A549 (cell line): Measurements from ENCODE around the gene EPB41L4B. TPM values are rescaled to one million over a fixed set of nuclear protein-coding genes. Genes with fewer than 3 reads are reported as not detected.

Source experiments
- ATAC-seq, 2 experiments: fragments of 200-7000 bp in 1 of 2; fragments of >200 bp in 1 of 2; cut with Nextera tagmentation in 1 of 2; cut with Tn5 transposase in 1 of 2; 3 replicates each; pipeline versions ENCODE4 v1.8.0 to v1.9.1; 2018 to 2020; ENCODE audit warnings: mild to moderate bottlenecking in 1 of 2, moderate library complexity in 1 of 2
- CTCF ChIA-PET: fragments of 300-600 bp; sonication (Branson Sonifier 250); formaldehyde crosslinking; extraction: SDS; loops from one replicate; lab custom pipeline; 2021; ENCODE audit warnings: antibody characterized with exemption, inconsistent platforms; lab: Yijun Ruan, JAX
- POLR2A ChIA-PET: fragments of 350-600 bp; formaldehyde crosslinking; extraction: SDS; loops from one replicate; lab custom pipeline; 2021; ENCODE audit warnings: antibody characterized with exemption, inconsistent platforms; lab: Yijun Ruan, JAX
- DNase-seq, 2 experiments: peaks; one replicate each; pipeline versions ENCODE4 v3.0.0 to v3.0.0-alpha.2; 2011 to 2016; ENCODE audit warnings: low read depth in 1 of 2, low spot score in 1 of 2
- FAIRE-seq: peaks from 2 replicates; lab custom pipeline; 2011; peaks lifted over from hg19 to GRCh38; lab: Jason Lieb, UNC
- H3K27ac ChIP-seq, 2 experiments: fragments of >200 bp; sonication (Bioruptor Twin); formaldehyde crosslinking; 3 replicates each; pipeline ENCODE4 v1.5.1; 2016 to 2017
- H3K4me1 ChIP-seq: fragments of >200 bp; sonication (Bioruptor Twin); formaldehyde crosslinking; 3 replicates; pipeline ENCODE4 v1.6.1; 2016
- H3K4me2 ChIP-seq: fragments of >200 bp; sonication (Bioruptor Twin); formaldehyde crosslinking; 3 replicates; pipeline ENCODE4 v1.6.1; 2016
- H3K4me3 ChIP-seq: fragments of >200 bp; sonication (Bioruptor Twin); formaldehyde crosslinking; 3 replicates; pipeline ENCODE4 v1.5.1; 2016
- H3K9me3 ChIP-seq: fragments of >200 bp; sonication (Bioruptor Twin); formaldehyde crosslinking; 3 replicates; pipeline ENCODE4 v1.6.1; 2016
- BHLHE40 ChIP-seq: IDR thresholded peaks from 2 replicates; pipeline ENCODE4 v1.6.1; 2012; ENCODE audit warnings: low read depth, low read length, inconsistent platforms
- CBX2 ChIP-seq: fragments of 200-600 bp; sonication (generic); IDR thresholded peaks from 2 replicates; pipeline ENCODE4 v1.6.1; 2016; ENCODE audit warnings: low read depth, mild to moderate bottlenecking, borderline replicate concordance
- CBX8 ChIP-seq: fragments of 200-600 bp; sonication (generic); IDR thresholded peaks from 2 replicates; pipeline ENCODE4 v1.6.1; 2016
- CEBPB ChIP-seq, 2 experiments: fragments of >200 bp in 1 of 2; sonication (Bioruptor Twin) in 1 of 2; formaldehyde crosslinking in 1 of 2; IDR thresholded peaks; 2 replicates each; pipeline ENCODE4 v1.6.1; 2012 to 2016
- EP300 ChIP-seq, 2 experiments: fragments of >200 bp; sonication (Bioruptor Twin); formaldehyde crosslinking; IDR thresholded peaks; 2 replicates in 1 of 2; 3 replicates in 1 of 2; pipeline ENCODE4 v1.6.1; 2016 to 2017
- FOSB ChIP-seq: fragments of 250-450 bp; sonication (Bioruptor Pico); IDR thresholded peaks from 2 replicates; pipeline ENCODE4 v1.5.0; 2020; ENCODE audit warnings: mild to moderate bottlenecking, moderate library complexity
- FOXS1 ChIP-seq: fragments of 250-450 bp; sonication (Bioruptor Pico); IDR thresholded peaks from 2 replicates; pipeline ENCODE4 v1.5.0; 2020; ENCODE audit warnings: mild to moderate bottlenecking, moderate library complexity
- HDAC2 ChIP-seq: fragments of 200-600 bp; sonication (generic); IDR thresholded peaks from 2 replicates; pipeline ENCODE4 v1.6.1; 2016
- HOXA7 ChIP-seq: fragments of 250-450 bp; sonication (Bioruptor Pico); IDR thresholded peaks from 2 replicates; pipeline ENCODE4 v1.5.0; 2020; ENCODE audit warnings: mild to moderate bottlenecking, moderate library complexity
- JUN ChIP-seq, 2 experiments: fragments of >200 bp; sonication (Bioruptor Twin); formaldehyde crosslinking; IDR thresholded peaks; 2 replicates in 1 of 2; 3 replicates in 1 of 2; pipeline ENCODE4 v1.6.1; 2016 to 2017
- KDM1A ChIP-seq: fragments of 200-600 bp; sonication (generic); IDR thresholded peaks from 2 replicates; pipeline ENCODE4 v1.6.1; 2016; ENCODE audit warnings: low read depth, mild to moderate bottlenecking
- MAZ ChIP-seq: fragments of 150-350 bp; IDR thresholded peaks from 2 replicates; pipeline ENCODE4 v1.6.1; 2014; ENCODE audit warnings: antibody characterized with exemption, low read depth, low read length, borderline replicate concordance
- MYC ChIP-seq: IDR thresholded peaks from 2 replicates; pipeline ENCODE4 v1.6.1; 2012; ENCODE audit warnings: mild to moderate bottlenecking, inconsistent platforms, low read length, improper control_type of control experiment, borderline replicate concordance
- NFE2L2 ChIP-seq: fragments of 150-350 bp; conservative IDR thresholded peaks from 2 replicates; pipeline ENCODE4 v1.6.1; 2014; ENCODE audit warnings: low read length
- POLR2A ChIP-seq: IDR thresholded peaks from 2 replicates; pipeline ENCODE4 v1.6.1; 2012; ENCODE audit warnings: mild to moderate bottlenecking, low read length
- RAD21 ChIP-seq, 2 experiments: fragments of >200 bp in 1 of 2; sonication (Bioruptor Twin) in 1 of 2; formaldehyde crosslinking in 1 of 2; IDR thresholded peaks in 1 of 2; conservative IDR thresholded peaks in 1 of 2; 2 replicates in 1 of 2; 3 replicates in 1 of 2; pipeline ENCODE4 v1.6.1; 2012 to 2018; ENCODE audit warnings: inconsistent platforms in 1 of 2
- SMC3 ChIP-seq: fragments of >200 bp; sonication (Bioruptor Twin); formaldehyde crosslinking; IDR thresholded peaks from 3 replicates; pipeline ENCODE4 v1.6.1; 2018; ENCODE audit warnings: inconsistent platforms
- ZNF302 ChIP-seq: fragments of 250-450 bp; sonication (Bioruptor Pico); IDR thresholded peaks from 2 replicates; pipeline ENCODE4 v1.9.0; 2021; ENCODE audit warnings: inconsistent platforms, mild to moderate bottlenecking, moderate library complexity
- ZSCAN20 ChIP-seq: fragments of 250-450 bp; sonication (Bioruptor Pico); IDR thresholded peaks from 2 replicates; pipeline ENCODE4 v1.8.0; 2022; ENCODE audit warnings: mild to moderate bottlenecking, moderate library complexity
- WGBS: methylation state at CpG from one replicate; pipeline ENCODE4 v1.1.6; 2017; ENCODE audit errors: missing lambda C conversion rate; 5-methylcytosine and 5-hydroxymethylcytosine counted together
- polyA plus RNA-seq, 4 experiments: library from polyadenylated mRNA; depleted of rRNA in 3 of 4; stranded (reverse); fragments of >200 nt; fragmentation: RNase III in 1 of 4; extraction: RNeasy Plus Mini Kit Qiagen cat#74134 plus additional on column Dnase treatment in 1 of 4; gene quantifications; 2 replicates in 3 of 4; 3 replicates in 1 of 4; pipeline ENCODE4 v1.2.3, GENCODE V29; 2011 to 2017
- TF ChIP-seq, protein P1 (sequence below): fragments of 250-450 bp; sonication (Bioruptor Pico); IDR thresholded peaks from 2 replicates; pipeline ENCODE4 v1.5.0; 2021; ENCODE audit warnings: mild to moderate bottlenecking, moderate library complexity, borderline replicate concordance
- TF ChIP-seq, protein P2 (sequence below): fragments of 450-650 bp; IDR thresholded peaks from 2 replicates; pipeline ENCODE4 v1.6.1; 2014; ENCODE audit warnings: antibody characterized with exemption
- TF ChIP-seq, protein P3 (sequence below): IDR thresholded peaks from 2 replicates; pipeline ENCODE4 v1.6.1; 2012; ENCODE audit warnings: low read depth, borderline replicate concordance
- TF ChIP-seq, protein P4 (sequence below): fragments of >200 bp; sonication (Bioruptor Twin); formaldehyde crosslinking; IDR thresholded peaks from 3 replicates; pipeline ENCODE4 v1.5.1; 2016
- TF ChIP-seq, protein P5 (sequence below): fragments of >200 bp; sonication (Bioruptor Twin); formaldehyde crosslinking; IDR thresholded peaks from 2 replicates; pipeline ENCODE4 v1.6.1; 2016

EPB41L4B gene
- polyA plus RNA-seq, 2 of the 4 experiments (the other 2 are of a cell fraction): 7.9 to 22.0 TPM

DNA sequence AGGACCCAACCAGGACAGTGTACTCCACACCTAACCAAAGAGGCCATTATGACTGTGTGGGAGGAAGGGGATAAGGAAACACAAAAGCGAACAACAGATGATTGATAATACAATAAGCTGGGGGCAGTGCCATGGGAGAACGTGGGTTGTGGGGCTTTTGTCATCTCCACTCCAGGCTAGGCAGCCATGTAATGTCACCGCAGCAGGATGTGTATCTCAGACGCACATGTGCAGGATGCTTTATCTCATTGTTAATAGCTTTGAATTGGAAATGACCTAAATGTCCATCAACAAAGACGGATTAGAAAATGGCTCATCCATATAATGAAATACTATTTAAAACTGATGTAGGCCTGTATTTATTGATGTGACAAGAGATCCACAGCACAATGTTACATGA, 51.0 kb downstream of the EPB41L4B start:
- ChIA-PET POLR2A (no interaction called here), CTCF (interaction anchor here (0.8 to 1.5 kb wide), 2 partner anchors 16 to 25 kb away, joined by 3 to 7 read pairs; no protein-coding TSS in a partner anchor)
- FAIRE-seq (no peak), DNase-seq (no peak), ATAC-seq (no peak)
- peaks cover 9% of the 10 kb centered on the region; the same call in 2 of the 3 replicates for H3K9me3 ChIP-seq
- TF ChIP-seq HDAC2: no peak
- TF ChIP-seq HOXA7: no peak
- TF ChIP-seq POLR2A: no peak
- no peak for TF ChIP-seq EP300 (IDR thresholded peaks at IDR 0.05)
- TF ChIP-seq CBX8: no peak
- TF ChIP-seq ZNF302 (CRISPR knock-in tag): no peak
- TF ChIP-seq, protein P1, sequence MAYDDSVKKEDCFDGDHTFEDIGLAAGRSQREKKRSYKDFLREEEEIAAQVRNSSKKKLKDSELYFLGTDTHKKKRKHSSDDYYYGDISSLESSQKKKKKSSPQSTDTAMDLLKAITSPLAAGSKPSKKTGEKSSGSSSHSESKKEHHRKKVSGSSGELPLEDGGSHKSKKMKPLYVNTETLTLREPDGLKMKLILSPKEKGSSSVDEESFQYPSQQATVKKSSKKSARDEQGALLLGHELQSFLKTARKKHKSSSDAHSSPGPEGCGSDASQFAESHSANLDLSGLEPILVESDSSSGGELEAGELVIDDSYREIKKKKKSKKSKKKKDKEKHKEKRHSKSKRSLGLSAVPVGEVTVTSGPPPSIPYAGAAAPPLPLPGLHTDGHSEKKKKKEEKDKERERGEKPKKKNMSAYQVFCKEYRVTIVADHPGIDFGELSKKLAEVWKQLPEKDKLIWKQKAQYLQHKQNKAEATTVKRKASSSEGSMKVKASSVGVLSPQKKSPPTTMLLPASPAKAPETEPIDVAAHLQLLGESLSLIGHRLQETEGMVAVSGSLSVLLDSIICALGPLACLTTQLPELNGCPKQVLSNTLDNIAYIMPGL: no peak
- TF ChIP-seq, protein P2, sequence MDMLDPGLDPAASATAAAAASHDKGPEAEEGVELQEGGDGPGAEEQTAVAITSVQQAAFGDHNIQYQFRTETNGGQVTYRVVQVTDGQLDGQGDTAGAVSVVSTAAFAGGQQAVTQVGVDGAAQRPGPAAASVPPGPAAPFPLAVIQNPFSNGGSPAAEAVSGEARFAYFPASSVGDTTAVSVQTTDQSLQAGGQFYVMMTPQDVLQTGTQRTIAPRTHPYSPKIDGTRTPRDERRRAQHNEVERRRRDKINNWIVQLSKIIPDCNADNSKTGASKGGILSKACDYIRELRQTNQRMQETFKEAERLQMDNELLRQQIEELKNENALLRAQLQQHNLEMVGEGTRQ: no peak
- TF ChIP-seq SMC3: no peak
- TF ChIP-seq KDM1A: no peak
- no peak for TF ChIP-seq FOSB (CRISPR knock-in tag)
- no peak for TF ChIP-seq BHLHE40
- TF ChIP-seq, protein P3, sequence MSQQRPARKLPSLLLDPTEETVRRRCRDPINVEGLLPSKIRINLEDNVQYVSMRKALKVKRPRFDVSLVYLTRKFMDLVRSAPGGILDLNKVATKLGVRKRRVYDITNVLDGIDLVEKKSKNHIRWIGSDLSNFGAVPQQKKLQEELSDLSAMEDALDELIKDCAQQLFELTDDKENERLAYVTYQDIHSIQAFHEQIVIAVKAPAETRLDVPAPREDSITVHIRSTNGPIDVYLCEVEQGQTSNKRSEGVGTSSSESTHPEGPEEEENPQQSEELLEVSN: no peak
- TF ChIP-seq CEBPB (IDR thresholded peaks at IDR 0.05): no peak
- no peak for TF ChIP-seq MAZ
- no peak for TF ChIP-seq JUN (IDR thresholded peaks at IDR 0.05)
- no peak for TF ChIP-seq CBX2
- H3K27ac ChIP-seq: no peak overlapping the region
- no peaks in the 10 kb centered on the region for H3K4me1 ChIP-seq
- WGBS: 81% methylated on average over 5 of the region's 5 CpGs
- no peak overlapping the region for H3K4me3 ChIP-seq
- no peak overlapping the region for H3K4me2 ChIP-seq

DNA sequence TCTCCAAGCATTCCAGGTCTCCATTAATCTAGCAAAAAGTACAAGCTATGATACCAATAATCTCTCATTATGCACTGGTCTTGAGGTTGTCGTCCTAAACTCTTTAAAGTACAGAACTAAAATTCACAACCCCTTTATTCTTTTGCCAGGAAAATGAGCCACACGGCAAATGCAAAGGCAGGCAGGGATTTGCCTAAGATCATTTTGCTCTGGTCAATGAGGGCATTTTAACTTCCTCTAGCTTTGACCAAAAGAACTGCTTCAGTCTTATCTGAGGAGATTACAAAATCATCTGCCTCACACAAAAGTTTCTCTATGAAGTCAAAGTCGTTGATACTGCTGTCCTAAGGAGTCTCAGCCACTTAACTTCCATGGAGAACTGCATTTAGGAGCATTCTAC, 51.8 kb downstream of the EPB41L4B start:
- ChIA-PET POLR2A (no interaction called here), CTCF (interaction anchor here (1.5 kb wide), 1 partner anchor 24 kb away, joined by 7 read pairs; no protein-coding TSS in a partner anchor)
- Histone ChIP-seq H3K27ac (no peak overlapping the region), H3K9me3 (peaks cover 9% of the 10 kb centered on the region; the same call in 2 of the 3 replicates), H3K4me3 (no peak overlapping the region), H3K4me1 (no peaks in the 10 kb centered on the region), H3K4me2 (no peak overlapping the region)
- ATAC-seq (no peak), DNase-seq (no peak), FAIRE-seq (no peak)
- 68% methylated on average over 3 of the region's 3 CpGs for WGBS
- no peak for TF ChIP-seq ZSCAN20 (CRISPR knock-in tag)
- TF ChIP-seq FOXS1: no peak
- no peak for TF ChIP-seq RAD21 (conservative IDR thresholded peaks at IDR 0.05 in 1 of 2, IDR thresholded peaks at IDR 0.05 in 1 of 2)
- TF ChIP-seq CBX8: no peak
- TF ChIP-seq, protein P4, sequence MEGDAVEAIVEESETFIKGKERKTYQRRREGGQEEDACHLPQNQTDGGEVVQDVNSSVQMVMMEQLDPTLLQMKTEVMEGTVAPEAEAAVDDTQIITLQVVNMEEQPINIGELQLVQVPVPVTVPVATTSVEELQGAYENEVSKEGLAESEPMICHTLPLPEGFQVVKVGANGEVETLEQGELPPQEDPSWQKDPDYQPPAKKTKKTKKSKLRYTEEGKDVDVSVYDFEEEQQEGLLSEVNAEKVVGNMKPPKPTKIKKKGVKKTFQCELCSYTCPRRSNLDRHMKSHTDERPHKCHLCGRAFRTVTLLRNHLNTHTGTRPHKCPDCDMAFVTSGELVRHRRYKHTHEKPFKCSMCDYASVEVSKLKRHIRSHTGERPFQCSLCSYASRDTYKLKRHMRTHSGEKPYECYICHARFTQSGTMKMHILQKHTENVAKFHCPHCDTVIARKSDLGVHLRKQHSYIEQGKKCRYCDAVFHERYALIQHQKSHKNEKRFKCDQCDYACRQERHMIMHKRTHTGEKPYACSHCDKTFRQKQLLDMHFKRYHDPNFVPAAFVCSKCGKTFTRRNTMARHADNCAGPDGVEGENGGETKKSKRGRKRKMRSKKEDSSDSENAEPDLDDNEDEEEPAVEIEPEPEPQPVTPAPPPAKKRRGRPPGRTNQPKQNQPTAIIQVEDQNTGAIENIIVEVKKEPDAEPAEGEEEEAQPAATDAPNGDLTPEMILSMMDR: no peak
- TF ChIP-seq BHLHE40: no peak
- TF ChIP-seq NFE2L2: no peak
- TF ChIP-seq, protein P5, sequence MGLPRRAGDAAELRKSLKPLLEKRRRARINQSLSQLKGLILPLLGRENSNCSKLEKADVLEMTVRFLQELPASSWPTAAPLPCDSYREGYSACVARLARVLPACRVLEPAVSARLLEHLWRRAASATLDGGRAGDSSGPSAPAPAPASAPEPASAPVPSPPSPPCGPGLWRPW: no peak
- no peak for TF ChIP-seq MYC
- TF ChIP-seq, protein P3: no peak
